Inflammatory macrophage treated with lipopolysaccharide for 1 hour (primary cell): Measurements from ENCODE around the gene APOBEC3F.
A peak's percentile ranks its signal among the peaks of the same experiment; 100 is the strongest.
"Not testable (repeated sequence)": the region's sequence is repeated elsewhere in the genome, so short reads cannot be mapped to it uniquely, and the experiment has no call there.

ENCODE experiments used
- DNase-seq, 2 donors: peaks; one replicate each; pipeline ENCODE4 v3.0.0-alpha.2; 2020 to 2022

APOBEC3F gene

GRCh38 chr22:39028281-39028680, 12.4 kb upstream of the APOBEC3F start:
- DNase-seq: no peak

GRCh38 chr22:39029227-39029626, 11.4 kb upstream of the APOBEC3F start:
- DNase-seq: peak in 1 of 2 donors; percentile 9

- no peak for DNase-seq
Measured at GRCh38 chr22:39030705-39031104, 10.0 kb upstream of the APOBEC3F start.

GRCh38 chr22:39031434-39032295, 9.0 kb upstream of the APOBEC3F start:
- not testable (repeated sequence) for DNase-seq

GRCh38 chr22:39037071-39037470, 3.6 kb upstream of the APOBEC3F start:
- DNase-seq: not testable (repeated sequence)

- DNase-seq: no peak
Measured at GRCh38 chr22:39039306-39040126, 1.1 kb upstream of the APOBEC3F start.

- not testable (repeated sequence) for DNase-seq
Measured at GRCh38 chr22:39040155-39040537, 518 bp upstream of the APOBEC3F start.

GRCh38 chr22:39041908-39042307, 1.2 kb downstream of the APOBEC3F start:
- DNase-seq: no peak

GRCh38 chr22:39043063-39043462, 2.4 kb downstream of the APOBEC3F start:
- not testable (repeated sequence) for DNase-seq

GRCh38 chr22:39045136-39045535, 4.5 kb downstream of the APOBEC3F start:
- not testable (repeated sequence) for DNase-seq

GRCh38 chr22:39049486-39049885, 8.8 kb downstream of the APOBEC3F start:
- DNase-seq: not testable (repeated sequence)

- DNase-seq: not testable (repeated sequence)
Measured at GRCh38 chr22:39051844-39052495, 11.3 kb downstream of the APOBEC3F start.

- DNase-seq: no peak
Measured at GRCh38 chr22:39055658-39056057, 15.0 kb downstream of the APOBEC3F start.

- not testable (repeated sequence) for DNase-seq
Measured at GRCh38 chr22:39061290-39061689, 20.6 kb downstream of the APOBEC3F start.

- not testable (repeated sequence) for DNase-seq
Measured at GRCh38 chr22:39061951-39062350, 21.3 kb downstream of the APOBEC3F start.

GRCh38 chr22:39063904-39064303, 23.2 kb downstream of the APOBEC3F start:
- DNase-seq: not testable (repeated sequence)

GRCh38 chr22:39066442-39067276, 26.0 kb downstream of the APOBEC3F start:
- not testable (repeated sequence) for DNase-seq

GRCh38 chr22:39068033-39068785, 27.5 kb downstream of the APOBEC3F start:
- DNase-seq: no peak

- no peak for DNase-seq
Measured at GRCh38 chr22:39070186-39070585, 29.5 kb downstream of the APOBEC3F start.

- peak in 1 of 2 donors; percentile 27 for DNase-seq
Measured at GRCh38 chr22:39072581-39072981, 31.9 kb downstream of the APOBEC3F start.

GRCh38 chr22:39073981-39074380, 33.3 kb downstream of the APOBEC3F start:
- no peak for DNase-seq
